Measurements from ENCODE around the gene PCDHGA5. TPM values are rescaled to one million over a fixed set of nuclear protein-coding genes. Genes with fewer than 3 reads are reported as not detected.

The PCDHGA5 gene
- total RNA-seq, 1 donor from 2014 or later: 0.92 TPM

DNA sequence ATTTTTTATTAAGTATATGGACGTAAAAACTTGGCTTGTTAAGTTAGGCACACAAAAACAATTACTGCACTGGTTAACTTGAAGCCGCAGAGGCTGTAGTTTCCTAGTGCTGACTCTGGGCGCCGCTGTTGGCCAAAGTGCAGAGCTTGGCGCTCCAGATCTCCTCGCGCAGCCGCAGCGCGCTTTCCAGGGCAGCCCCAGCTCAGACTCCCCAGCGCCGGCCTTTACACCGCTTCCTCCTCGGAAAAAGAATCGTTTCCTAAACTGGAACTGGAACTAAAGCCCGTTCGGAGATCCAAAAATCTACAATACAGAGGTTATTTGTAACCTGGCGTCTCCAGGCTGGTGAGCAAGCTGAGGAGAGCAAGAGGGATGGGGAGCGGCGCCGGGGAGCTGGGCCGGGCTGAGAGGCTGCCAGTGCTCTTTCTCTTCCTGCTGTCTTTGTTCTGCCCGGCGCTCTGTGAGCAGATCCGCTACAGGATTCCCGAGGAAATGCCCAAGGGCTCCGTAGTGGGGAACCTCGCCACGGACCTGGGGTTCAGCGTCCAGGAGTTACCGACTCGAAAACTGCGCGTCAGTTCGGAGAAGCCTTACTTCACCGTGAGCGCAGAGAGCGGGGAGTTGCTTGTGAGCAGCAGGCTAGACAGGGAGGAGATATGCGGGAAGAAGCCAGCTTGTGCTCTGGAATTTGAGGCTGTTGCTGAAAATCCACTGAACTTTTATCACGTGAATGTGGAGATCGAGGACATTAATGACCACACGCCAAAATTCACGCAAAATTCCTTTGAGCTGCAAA lies 34.0 kb downstream of the PCDHGA5 start, which contains the start of gene PCDHGB5:
TSS of gene PCDHGB5 (plus strand) at position 192 of the 796 bp plus-strand sequence. CDS start at position 373, 181 bp downstream.

DNA sequence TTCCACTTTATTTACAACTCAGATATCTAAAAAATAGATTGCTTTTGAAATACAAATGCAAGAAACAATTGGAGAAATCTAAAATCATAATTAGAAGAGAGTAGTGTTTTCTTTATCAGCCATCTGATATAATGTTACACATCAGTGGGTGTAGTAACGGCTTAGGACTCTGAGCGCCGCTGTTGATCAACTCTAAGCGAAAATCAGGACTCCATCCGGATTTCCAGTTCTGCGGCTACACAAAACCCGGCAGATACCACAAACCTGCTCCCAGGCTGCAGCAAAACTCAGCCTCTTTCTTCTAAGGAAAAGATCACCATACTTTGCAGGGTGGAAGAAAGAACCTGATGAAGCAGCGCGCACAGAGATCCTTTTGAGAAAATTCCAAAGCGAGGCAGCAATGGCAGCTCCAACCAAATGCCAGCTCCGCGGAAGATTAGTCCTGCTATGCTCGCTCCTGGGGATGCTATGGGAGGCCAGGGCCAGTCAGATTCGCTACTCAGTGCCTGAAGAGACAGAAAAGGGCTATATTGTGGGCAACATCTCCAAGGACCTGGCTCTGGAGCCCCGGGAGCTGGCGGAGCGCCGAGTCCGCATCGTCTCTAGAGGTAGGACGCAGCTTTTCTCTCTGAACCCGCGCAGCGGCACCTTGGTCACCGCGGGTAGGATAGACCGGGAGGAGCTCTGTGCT lies 38.7 kb downstream of the PCDHGA5 start, which contains the start of gene PCDHGA9:
TSS of gene PCDHGA9 (plus strand) at position 226 of the 691 bp plus-strand sequence. CDS start at position 401, 175 bp downstream.

DNA sequence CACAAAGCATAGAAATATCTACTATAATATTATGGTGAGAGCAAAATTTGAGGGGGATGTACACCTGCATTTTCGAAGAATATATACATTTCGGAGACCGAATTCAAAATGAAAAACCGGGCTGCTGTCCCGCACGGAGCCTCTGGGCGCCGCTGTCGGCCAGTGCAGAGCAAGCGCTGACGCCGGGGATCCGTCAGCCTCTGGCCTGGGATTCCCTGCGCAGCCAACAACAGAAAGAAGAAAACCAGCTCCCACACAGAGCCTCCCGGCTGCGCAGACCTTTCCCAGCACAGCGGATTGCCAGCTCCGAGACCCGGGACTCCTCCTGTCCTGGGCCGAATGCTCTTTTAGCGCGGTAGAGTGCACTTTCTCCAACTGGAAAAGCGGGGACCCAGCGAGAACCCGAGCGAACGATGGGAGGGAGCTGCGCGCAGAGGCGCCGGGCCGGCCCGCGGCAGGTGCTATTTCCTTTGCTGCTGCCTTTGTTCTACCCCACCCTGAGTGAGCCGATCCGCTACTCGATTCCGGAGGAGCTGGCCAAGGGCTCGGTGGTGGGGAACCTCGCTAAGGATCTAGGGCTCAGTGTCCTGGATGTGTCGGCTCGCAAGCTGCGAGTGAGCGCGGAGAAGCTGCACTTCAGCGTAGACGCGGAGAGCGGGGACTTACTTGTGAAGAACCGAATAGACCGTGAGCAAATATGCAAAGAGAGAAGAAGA lies 44.0 kb downstream of the PCDHGA5 start, which contains the start of gene PCDHGB6:
TSS of gene PCDHGB6 (plus strand) at position 232 of the 716 bp plus-strand sequence. CDS start at position 414, 182 bp downstream.

DNA sequence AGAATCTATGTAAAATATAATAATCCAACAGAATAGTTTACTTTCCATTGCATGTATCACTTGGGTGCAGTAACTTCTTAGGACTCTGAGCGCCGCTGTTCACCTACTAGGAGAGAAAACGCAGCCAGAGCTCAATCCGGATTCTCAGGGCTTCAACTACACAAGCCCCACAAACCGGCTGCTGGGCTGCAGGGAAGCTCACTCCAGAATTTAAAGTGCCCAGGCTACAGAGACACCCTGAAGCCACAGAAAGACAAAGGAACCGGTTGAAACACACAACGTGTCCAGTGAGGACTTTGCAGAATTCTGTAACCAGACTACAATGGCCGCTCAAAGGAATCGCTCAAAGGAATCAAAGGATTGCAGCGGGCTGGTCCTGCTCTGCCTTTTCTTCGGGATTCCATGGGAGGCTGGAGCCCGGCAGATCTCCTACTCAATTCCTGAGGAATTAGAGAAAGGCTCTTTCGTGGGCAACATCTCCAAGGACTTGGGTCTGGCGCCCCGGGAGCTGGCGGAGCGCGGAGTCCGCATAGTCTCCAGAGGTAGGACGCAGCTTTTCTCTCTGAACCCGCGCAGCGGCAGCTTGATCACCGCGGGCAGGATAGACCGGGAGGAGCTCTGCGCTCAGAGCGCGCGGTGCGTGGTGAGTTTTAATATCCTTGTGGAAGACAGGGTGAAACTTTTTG lies 49.0 kb downstream of the PCDHGA5 start, which contains the start of gene PCDHGA10:
TSS of gene PCDHGA10 (plus strand) at position 134 of the 686 bp plus-strand sequence. CDS start at position 323, 189 bp downstream.

Other genes with a start within 250 kb of the PCDHGA5 start
- under 0.01 and 0.09 TPM in 2 replicates for gene PCDHB4, start 242.3 kb upstream of the PCDHGA5 start, total RNA-seq
- 0.60 and 1.8 TPM in 2 replicates for gene PCDHB5, start 229.0 kb upstream of the PCDHGA5 start, total RNA-seq
- gene PCDHB6, start 214.1 kb upstream of the PCDHGA5 start, total RNA-seq: 0.14 and 0.30 TPM in 2 replicates
- 0.18 and 0.89 TPM in 2 replicates for gene PCDHB7, start 191.5 kb upstream of the PCDHGA5 start, total RNA-seq
- gene PCDHB8, start 186.4 kb upstream of the PCDHGA5 start, total RNA-seq: 0.05 and 0.89 TPM in 2 replicates
- gene PCDHB16, start 181.8 kb upstream of the PCDHGA5 start, total RNA-seq: 0.09 and 0.30 TPM in 2 replicates
- 0.18 and 0.30 TPM in 2 replicates for gene PCDHB9, start 177.0 kb upstream of the PCDHGA5 start, total RNA-seq
- 0.42 and 0.59 TPM in 2 replicates for gene PCDHB10, start 171.8 kb upstream of the PCDHGA5 start, total RNA-seq
- gene PCDHB11, start 164.5 kb upstream of the PCDHGA5 start, total RNA-seq: 0.05 and 0.30 TPM in 2 replicates
- gene PCDHB12, start 155.4 kb upstream of the PCDHGA5 start, total RNA-seq: 0.05 and 0.30 TPM in 2 replicates
- gene PCDHB13, start 150.2 kb upstream of the PCDHGA5 start, total RNA-seq: 0.28 and 0.89 TPM in 2 replicates
- 0.42 and 1.5 TPM in 2 replicates for gene PCDHB14, start 140.8 kb upstream of the PCDHGA5 start, total RNA-seq
- 0.28 and 0.59 TPM in 2 replicates for gene PCDHB15, start 118.8 kb upstream of the PCDHGA5 start, total RNA-seq
- 0.28 and 0.30 TPM in 2 replicates for gene SLC25A2, start 60.1 kb upstream of the PCDHGA5 start, total RNA-seq
- gene TAF7, start 43.4 kb upstream of the PCDHGA5 start, total RNA-seq: 79.9 and 81.4 TPM in 2 replicates
- 0.69 and 0.89 TPM in 2 replicates for gene PCDHGA1, start 33.6 kb upstream of the PCDHGA5 start, total RNA-seq
- gene PCDHGA2, start 25.4 kb upstream of the PCDHGA5 start, total RNA-seq: 3.5 and 3.9 TPM in 2 replicates
- 1.6 and 2.1 TPM in 2 replicates for gene PCDHGA3, start 20.3 kb upstream of the PCDHGA5 start, total RNA-seq
- gene PCDHGB1, start 14.1 kb upstream of the PCDHGA5 start, total RNA-seq: 3.3 TPM in 2 replicates
- 5.8 and 6.5 TPM in 2 replicates for gene PCDHGA4, start 9.1 kb upstream of the PCDHGA5 start, total RNA-seq
- gene PCDHGB2, start 4.2 kb upstream of the PCDHGA5 start, total RNA-seq: 2.1 and 2.4 TPM in 2 replicates
- 6.5 and 6.8 TPM in 2 replicates for gene PCDHGB3, start 6.1 kb downstream of the PCDHGA5 start, total RNA-seq
- gene PCDHGA6, start 9.7 kb downstream of the PCDHGA5 start, total RNA-seq: 3.2 and 4.2 TPM in 2 replicates
- gene PCDHGA7, start 18.6 kb downstream of the PCDHGA5 start, total RNA-seq: 4.2 and 6.8 TPM in 2 replicates
- gene PCDHGB4, start 23.5 kb downstream of the PCDHGA5 start, total RNA-seq: 25.5 and 27.3 TPM in 2 replicates
- 2.8 and 3.0 TPM in 2 replicates for gene PCDHGA8, start 28.5 kb downstream of the PCDHGA5 start, total RNA-seq
- 30.9 and 34.3 TPM in 2 replicates for gene PCDHGB5, start 33.8 kb downstream of the PCDHGA5 start, total RNA-seq
- 3.6 and 4.5 TPM in 2 replicates for gene PCDHGA9, start 38.6 kb downstream of the PCDHGA5 start, total RNA-seq
- gene PCDHGB6, start 43.9 kb downstream of the PCDHGA5 start, total RNA-seq: 2.4 and 2.8 TPM in 2 replicates
- 6.8 and 8.6 TPM in 2 replicates for gene PCDHGA10, start 48.8 kb downstream of the PCDHGA5 start, total RNA-seq
- 8.3 and 10.1 TPM in 2 replicates for gene PCDHGB7, start 53.5 kb downstream of the PCDHGA5 start, total RNA-seq
- gene PCDHGA11, start 56.9 kb downstream of the PCDHGA5 start, total RNA-seq: 12.5 and 19.4 TPM in 2 replicates
- gene PCDHGA12, start 66.3 kb downstream of the PCDHGA5 start, total RNA-seq: 16.3 and 33.7 TPM in 2 replicates
- 38.6 and 69.3 TPM in 2 replicates for gene PCDHGC3, start 111.8 kb downstream of the PCDHGA5 start, total RNA-seq
- 2.4 and 3.5 TPM in 2 replicates for gene PCDHGC4, start 120.9 kb downstream of the PCDHGA5 start, total RNA-seq
- gene PCDHGC5, start 124.9 kb downstream of the PCDHGA5 start, total RNA-seq: 2.4 and 10.2 TPM in 2 replicates